Measurements from ENCODE around the gene B4GALT2. TPM values are rescaled to one million over a fixed set of nuclear protein-coding genes. Genes with fewer than 3 reads are reported as not detected.

The B4GALT2 gene
- total RNA-seq, 1 experiment from 2014 or later = 76.8 TPM

- no peak for TF ChIP-seq RAD21 (IDR thresholded peaks at IDR 0.05; ENCODE audit: low read depth)
- TF ChIP-seq ELF1 (IDR thresholded peaks at IDR 0.05; ENCODE audit: borderline replicate concordance, low read depth) = no peak
- TF ChIP-seq, protein P1, sequence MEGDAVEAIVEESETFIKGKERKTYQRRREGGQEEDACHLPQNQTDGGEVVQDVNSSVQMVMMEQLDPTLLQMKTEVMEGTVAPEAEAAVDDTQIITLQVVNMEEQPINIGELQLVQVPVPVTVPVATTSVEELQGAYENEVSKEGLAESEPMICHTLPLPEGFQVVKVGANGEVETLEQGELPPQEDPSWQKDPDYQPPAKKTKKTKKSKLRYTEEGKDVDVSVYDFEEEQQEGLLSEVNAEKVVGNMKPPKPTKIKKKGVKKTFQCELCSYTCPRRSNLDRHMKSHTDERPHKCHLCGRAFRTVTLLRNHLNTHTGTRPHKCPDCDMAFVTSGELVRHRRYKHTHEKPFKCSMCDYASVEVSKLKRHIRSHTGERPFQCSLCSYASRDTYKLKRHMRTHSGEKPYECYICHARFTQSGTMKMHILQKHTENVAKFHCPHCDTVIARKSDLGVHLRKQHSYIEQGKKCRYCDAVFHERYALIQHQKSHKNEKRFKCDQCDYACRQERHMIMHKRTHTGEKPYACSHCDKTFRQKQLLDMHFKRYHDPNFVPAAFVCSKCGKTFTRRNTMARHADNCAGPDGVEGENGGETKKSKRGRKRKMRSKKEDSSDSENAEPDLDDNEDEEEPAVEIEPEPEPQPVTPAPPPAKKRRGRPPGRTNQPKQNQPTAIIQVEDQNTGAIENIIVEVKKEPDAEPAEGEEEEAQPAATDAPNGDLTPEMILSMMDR (IDR thresholded peaks at IDR 0.05 in 2 of 3, conservative IDR thresholded peaks at IDR 0.05 in 1 of 3; ENCODE audit: borderline replicate concordance in 1 of 3, insufficient read depth in 1 of 3, low read depth in 2 of 3, low read length in 2 of 3) = no peak
- no peak for TF ChIP-seq EGR1 (IDR thresholded peaks at IDR 0.05; ENCODE audit: low read depth)
- TF ChIP-seq CEBPB (IDR thresholded peaks at IDR 0.05; ENCODE audit: low read depth) = no peak
- TF ChIP-seq SP1 (IDR thresholded peaks at IDR 0.05; ENCODE audit: low read depth) = no peak
- RAD21 ChIA-PET (ENCODE audit: low non-redundant PET in 1 of 2, low total read pairs in 2 of 2, uncharacterized antibody in 2 of 2, unreplicated experiment in 2 of 2) = no interaction called here
- Histone ChIP-seq H3K4me2 (ENCODE audit: low read length) (no peak overlapping the region), H4K20me1 (ENCODE audit: insufficient read depth) (no peaks in the 10 kb centered on the region), H3K79me2 (ENCODE audit: insufficient read depth, low read length) (peaks cover 66% of the 10 kb centered on the region), H3K27ac (ENCODE audit: low read depth, low read length) (no peak overlapping the region), H3K9ac (ENCODE audit: low read length) (no peak overlapping the region), H2AFZ (ENCODE audit: low read depth, low read length, poor library complexity, severe bottlenecking) (no peak overlapping the region), H3K27me3 (ENCODE audit: insufficient read depth, low read length) (no peaks in the 10 kb centered on the region), H3K4me1 (ENCODE audit: control insufficient read depth in 1 of 2, insufficient read depth in 2 of 2, low read length in 2 of 2) (peaks cover 21 to 61% of the 10 kb centered on the region in 2 experiments), H3K4me3 (replicated peaks in 1 of 2; ENCODE audit: low read depth in 1 of 2, low read length in 2 of 2) (no peak overlapping the region), H3K36me3 (ENCODE audit: control insufficient read depth in 1 of 2, insufficient read depth in 2 of 2, low read length in 2 of 2) (peaks cover 13 to 48% of the 10 kb centered on the region in 2 experiments; a peak in 3 of 4 replicates), H3K9me3 (ENCODE audit: control insufficient read depth in 1 of 2, insufficient read depth in 1 of 2, low read depth in 1 of 2, low read length in 2 of 2) (no peaks in the 10 kb centered on the region), H3K9me2 (ENCODE audit: insufficient read depth) (no peaks in the 10 kb centered on the region)
- BruUV-seq (replicated peaks) = no TSS peak
- no peak for DNase-seq (ENCODE audit: low read depth, low spot score)
- intact Hi-C loops (cut with micrococcal nuclease) = no loop called here
- POLR2A ChIA-PET = no interaction called here
- no peak for ATAC-seq
- CTCF ChIA-PET = no interaction called here
Measured at GRCh38 chr1:43976890-43977289, 2.1 kb upstream of the B4GALT2 start.

Measured in HCT116 (cell line).